Activated CD4-positive, CD25-positive, alpha-beta regulatory T cell (primary cell): ENCODE measurements around the gene FZD2.
"Not testable (repeated sequence)": the region's sequence is repeated elsewhere in the genome, so short reads cannot be mapped to it uniquely, and the experiment has no call there.

Experiments
- DNase-seq, 4 experiments: peaks; one replicate each; lab custom pipeline; 2025; lab: John Stamatoyannopoulos, UW

FZD2 gene

GRCh38 chr17:44578947-44579346, 21.7 kb downstream of the FZD2 start:
- DNase-seq = no peak

- no peak for DNase-seq
These were observed 24.6 kb downstream of the FZD2 start for GRCh38 chr17:44581868-44582267.

- no peak for DNase-seq
These were observed 27.2 kb downstream of the FZD2 start for GRCh38 chr17:44584443-44584842.

GRCh38 chr17:44585315-44585714, 28.0 kb downstream of the FZD2 start:
- DNase-seq = no peak

- DNase-seq = no peak
These were observed 30.1 kb downstream of the FZD2 start for GRCh38 chr17:44587339-44587738.

- DNase-seq = no peak
These were observed 32.2 kb downstream of the FZD2 start for GRCh38 chr17:44589316-44590071.

- not testable (repeated sequence) for DNase-seq
These were observed 32.8 kb downstream of the FZD2 start for GRCh38 chr17:44590072-44590462.

- DNase-seq = not testable (repeated sequence)
These were observed 33.5 kb downstream of the FZD2 start for GRCh38 chr17:44590762-44591161.

GRCh38 chr17:44591206-44591605, 33.9 kb downstream of the FZD2 start:
- DNase-seq = no peak

- no peak for DNase-seq
These were observed 35.9 kb downstream of the FZD2 start for GRCh38 chr17:44593156-44593555.

- DNase-seq = no peak
These were observed 38.0 kb downstream of the FZD2 start for GRCh38 chr17:44595216-44595775.

GRCh38 chr17:44598329-44598728, 41.0 kb downstream of the FZD2 start:
- no peak for DNase-seq

GRCh38 chr17:44598932-44599297, 41.6 kb downstream of the FZD2 start:
- DNase-seq = no peak

GRCh38 chr17:44599298-44600175, 42.3 kb downstream of the FZD2 start:
- DNase-seq = no peak

- DNase-seq = no peak
These were observed 44.3 kb downstream of the FZD2 start for GRCh38 chr17:44601539-44601938.

GRCh38 chr17:44601973-44602372, 44.7 kb downstream of the FZD2 start:
- DNase-seq = no peak

GRCh38 chr17:44602390-44602789, 45.1 kb downstream of the FZD2 start:
- DNase-seq = no peak

GRCh38 chr17:44602970-44603369, 45.7 kb downstream of the FZD2 start:
- no peak for DNase-seq

GRCh38 chr17:44604116-44604761, 47.0 kb downstream of the FZD2 start:
- no peak for DNase-seq

GRCh38 chr17:44604768-44605485, 47.6 kb downstream of the FZD2 start:
- DNase-seq = no peak

- no peak for DNase-seq
These were observed 49.4 kb downstream of the FZD2 start for GRCh38 chr17:44606658-44607057.
